H1 (cell line): ENCODE results near the gene HAS3. TPM values are rescaled to one million over a fixed set of nuclear protein-coding genes. Genes with fewer than 3 reads are reported as not detected.
A peak's percentile ranks its signal among the peaks of the same experiment; 100 is the strongest.

Source experiments
- CTCF ChIA-PET: fragments of 300-600 bp; sonication (Branson Sonifier 250); formaldehyde crosslinking; loops from one replicate; lab custom pipeline; 2021; ENCODE audit not compliant: partially characterized antibody; lab: Charles Lee
- POLR2A ChIA-PET: fragments of 300-600 bp; sonication (Branson Sonifier 250); formaldehyde crosslinking; loops from one replicate; lab custom pipeline; 2021; ENCODE audit warnings: inconsistent platforms; ENCODE audit not compliant: partially characterized antibody; lab: Charles Lee
- DNase-seq, 2 experiments: peaks; one replicate each; pipeline versions ENCODE4 v3.0.0 to v3.0.0-alpha.2; 2010 to 2022; ENCODE audit warnings: low spot score in 2 of 2, low read depth in 1 of 2, mixed read lengths in 1 of 2
- FAIRE-seq: peaks from 2 replicates; lab custom pipeline; 2011; peaks lifted over from hg19 to GRCh38; lab: Jason Lieb, UNC
- H2AFZ ChIP-seq: 2 replicates; pipeline ENCODE4 v1.8.1; 2012; ENCODE audit warnings: low read length, inconsistent platforms
- H2AK5ac ChIP-seq: 2 replicates; pipeline ENCODE4 v1.6.1; 2013; ENCODE audit warnings: low read depth, low read length
- H2BK120ac ChIP-seq: replicated peaks from 2 replicates; pipeline ENCODE3; 2013; ENCODE audit warnings: low read depth, low read length, inconsistent platforms
- H2BK12ac ChIP-seq: 2 replicates; pipeline ENCODE4 v1.6.1; 2013; ENCODE audit warnings: low read depth, low read length
- H2BK15ac ChIP-seq: 2 replicates; pipeline ENCODE4 v1.6.1; 2013; ENCODE audit warnings: low read length
- H2BK20ac ChIP-seq: 2 replicates; pipeline ENCODE4 v1.6.1; 2013; ENCODE audit warnings: low read length
- H2BK5ac ChIP-seq: 2 replicates; pipeline ENCODE4 v1.6.1; 2013; ENCODE audit warnings: low read depth, low read length
- H3K14ac ChIP-seq: 2 replicates; pipeline ENCODE4 v1.6.1; 2013; ENCODE audit warnings: inconsistent platforms; ENCODE audit not compliant: insufficient read length
- H3K18ac ChIP-seq: 2 replicates; pipeline ENCODE4 v1.6.1; 2013; ENCODE audit warnings: low read length; ENCODE audit errors: extremely low read depth
- H3K23ac ChIP-seq: 2 replicates; pipeline ENCODE4 v1.6.1; 2013; ENCODE audit warnings: inconsistent platforms; ENCODE audit not compliant: insufficient read length
- H3K23me2 ChIP-seq: 2 replicates; pipeline ENCODE4 v1.6.1; 2013; ENCODE audit warnings: low read depth, low read length
- H3K27ac ChIP-seq: 2 replicates; pipeline ENCODE4 v1.6.1; 2011; ENCODE audit warnings: low read depth, low read length, inconsistent platforms
- H3K27me3 ChIP-seq, 4 experiments: replicated peaks in 1 of 4; 1 replicate in 1 of 4; 2 replicates in 3 of 4; pipeline versions ENCODE4 v1.6.1 to v1.8.1; 2011 to 2013; ENCODE audit warnings: low read length in 3 of 4, mild to moderate bottlenecking in 3 of 4, inconsistent platforms in 2 of 4, mixed read lengths in 2 of 4, moderate library complexity in 1 of 4; ENCODE audit not compliant: control insufficient read depth in 3 of 4, insufficient read depth in 3 of 4; ENCODE audit errors: extremely low read depth in 1 of 4
- H3K36me3 ChIP-seq, 4 experiments: 2 replicates each; pipeline versions ENCODE4 v1.6.1 to v1.8.1; 2011 to 2013; ENCODE audit warnings: mild to moderate bottlenecking in 4 of 4, low read length in 3 of 4, moderate library complexity in 2 of 4, control low read depth in 1 of 4, inconsistent platforms in 1 of 4; ENCODE audit not compliant: insufficient read depth in 4 of 4, control insufficient read depth in 2 of 4
- H3K4ac ChIP-seq: replicated peaks from 2 replicates; pipeline ENCODE3; 2013; ENCODE audit warnings: low read length, low read depth, mixed read lengths, inconsistent platforms; ENCODE audit not compliant: insufficient read length
- H3K4me1 ChIP-seq, 4 experiments: replicated peaks in 1 of 4; 1 replicate in 1 of 4; 2 replicates in 3 of 4; pipeline versions ENCODE4 v1.6.1 to v1.8.1; 2011 to 2013; ENCODE audit warnings: low read length in 3 of 4, inconsistent platforms in 2 of 4, mixed read lengths in 1 of 4; ENCODE audit not compliant: insufficient read depth in 4 of 4, control insufficient read depth in 3 of 4
- H3K4me2 ChIP-seq, 2 experiments: 2 replicates each; pipeline versions ENCODE4 v1.6.1 to v1.8.1; 2011 to 2013; ENCODE audit warnings: low read depth in 2 of 2, low read length in 2 of 2, control low read depth in 1 of 2, inconsistent platforms in 1 of 2, mild to moderate bottlenecking in 1 of 2; ENCODE audit not compliant: insufficient read depth in 1 of 2
- H3K4me3 ChIP-seq, 4 experiments: fragments of 200-600, 300-600 bp in 1 of 4; sonication (generic), shearing (Covaris generic), sonication (Bioruptor Twin) in 1 of 4; 2 replicates each; pipeline versions ENCODE4 v1.5.1 to v1.8.1; 2011 to 2016; ENCODE audit warnings: low read length in 4 of 4, low read depth in 3 of 4, control low read depth in 2 of 4, inconsistent platforms in 2 of 4, mild to moderate bottlenecking in 2 of 4, mixed read lengths in 1 of 4, moderate library complexity in 1 of 4; ENCODE audit not compliant: insufficient read depth in 2 of 4; ENCODE audit errors: extremely low read depth in 1 of 4
- H3K56ac ChIP-seq: replicated peaks from 2 replicates; pipeline ENCODE3; 2013; ENCODE audit warnings: low read depth, mild to moderate bottlenecking, mixed read lengths, low read length, inconsistent platforms; ENCODE audit not compliant: insufficient read length
- H3K79me1 ChIP-seq: 2 replicates; pipeline ENCODE4 v1.6.1; 2013; ENCODE audit warnings: low read depth, low read length, control low read depth
- H3K79me2 ChIP-seq, 2 experiments: 2 replicates each; pipeline versions ENCODE4 v1.6.1 to v1.8.1; 2012 to 2013; ENCODE audit warnings: low read length in 2 of 2, mild to moderate bottlenecking in 2 of 2, inconsistent platforms in 1 of 2; ENCODE audit not compliant: insufficient read depth in 2 of 2, control insufficient read depth in 1 of 2
- H3K9ac ChIP-seq, 4 experiments: replicated peaks in 1 of 4; 1 replicate in 1 of 4; 2 replicates in 3 of 4; pipeline versions ENCODE4 v1.6.1 to v1.8.1; 2011 to 2013; ENCODE audit warnings: low read depth in 3 of 4, low read length in 3 of 4, control low read depth in 2 of 4, mild to moderate bottlenecking in 2 of 4, moderate library complexity in 2 of 4, inconsistent platforms in 1 of 4; ENCODE audit errors: extremely low read depth in 1 of 4
- H3K9me3 ChIP-seq, 2 experiments: 2 replicates each; pipeline versions ENCODE4 v1.6.1 to v1.8.1; 2012 to 2013; ENCODE audit warnings: mild to moderate bottlenecking in 2 of 2, moderate library complexity in 2 of 2, control low read depth in 1 of 2, inconsistent platforms in 1 of 2, low read depth in 1 of 2, low read length in 1 of 2, mixed read lengths in 1 of 2; ENCODE audit not compliant: insufficient read depth in 2 of 2
- H4K20me1 ChIP-seq, 2 experiments: replicated peaks in 1 of 2; 2 replicates each; pipeline versions ENCODE3 to v1.8.1; 2011 to 2013; ENCODE audit warnings: inconsistent platforms in 2 of 2, low read length in 2 of 2, mild to moderate bottlenecking in 1 of 2; ENCODE audit not compliant: insufficient read depth in 2 of 2, control insufficient read depth in 1 of 2
- H4K5ac ChIP-seq: 2 replicates; pipeline ENCODE4 v1.6.1; 2013; ENCODE audit warnings: low read length, low read depth, mixed read lengths, inconsistent platforms; ENCODE audit not compliant: insufficient read length
- H4K8ac ChIP-seq: 2 replicates; pipeline ENCODE4 v1.8.0; 2013; ENCODE audit warnings: mild to moderate bottlenecking, moderate library complexity, low read length, inconsistent platforms; ENCODE audit not compliant: insufficient read depth; ENCODE audit errors: extremely low read depth
- H4K91ac ChIP-seq: replicated peaks from 2 replicates; pipeline ENCODE3; 2013; ENCODE audit warnings: low read length, mixed read lengths, inconsistent platforms; ENCODE audit not compliant: insufficient read length
- BRCA1 ChIP-seq: IDR thresholded peaks from 2 replicates; pipeline ENCODE4 v1.6.1; 2012; ENCODE audit warnings: low read depth, low read length, improper control_type of control experiment
- CHD1 ChIP-seq: IDR thresholded peaks from 2 replicates; pipeline ENCODE4 v1.6.1; 2012; ENCODE audit warnings: low read depth, low read length, improper control_type of control experiment
- CTBP2 ChIP-seq: IDR thresholded peaks from 2 replicates; pipeline ENCODE4 v1.7.0; 2011; ENCODE audit warnings: borderline replicate concordance, mild to moderate bottlenecking, moderate library complexity, mixed read lengths, low read length; ENCODE audit not compliant: insufficient read depth, insufficient read length
- EGR1 ChIP-seq: IDR thresholded peaks from 2 replicates; pipeline ENCODE4 v1.6.1; 2011; ENCODE audit warnings: low read depth, low read length, borderline replicate concordance
- HDAC2 ChIP-seq, 2 experiments: fragments of 300-600 bp in 1 of 2; sonication (generic) in 1 of 2; IDR thresholded peaks; 2 replicates each; pipeline ENCODE4 v1.6.1; 2011 to 2012; ENCODE audit warnings: low read depth in 2 of 2, low read length in 2 of 2, mild to moderate bottlenecking in 2 of 2, moderate library complexity in 2 of 2, borderline replicate concordance in 1 of 2, inconsistent platforms in 1 of 2
- KDM1A ChIP-seq: fragments of 200-600, 300-600 bp; sonication (generic); IDR thresholded peaks from 2 replicates; pipeline ENCODE4 v1.7.1; 2016; ENCODE audit warnings: mild to moderate bottlenecking, low read length, borderline replicate concordance
- KDM4A ChIP-seq: IDR thresholded peaks from one replicate; pipeline ENCODE4 v1.7.1; 2012; ENCODE audit warnings: low read depth, mild to moderate bottlenecking, moderate library complexity, low read length, inconsistent platforms; ENCODE audit not compliant: severe bottlenecking
- MAX ChIP-seq: IDR thresholded peaks from 2 replicates; pipeline ENCODE4 v1.6.1; 2012; ENCODE audit warnings: inconsistent platforms
- RXRA ChIP-seq: IDR thresholded peaks from 2 replicates; pipeline ENCODE4 v1.6.1; 2011; ENCODE audit warnings: low read depth, mild to moderate bottlenecking, low read length, moderate library complexity; ENCODE audit not compliant: insufficient read depth
- TAF7 ChIP-seq: optimal IDR thresholded peaks from 2 replicates; pipeline ENCODE3; 2011; ENCODE audit warnings: low read depth, mild to moderate bottlenecking, inconsistent platforms, low read length, moderate library complexity, borderline replicate concordance
- WGBS, 2 experiments: shearing (Covaris generic) in 1 of 2; methylation state at CpG; one replicate each; pipeline versions ENCODE4 v1.1.6 to v1.1.7; 2013 to 2015; ENCODE audit warnings: low lambda C conversion rate in 2 of 2, mixed read lengths in 2 of 2, inconsistent platforms in 1 of 2, low coverage in 1 of 2, missing lambda C conversion rate in 1 of 2; ENCODE audit not compliant: insufficient replicate concordance in 2 of 2, insufficient coverage in 1 of 2, insufficient read length in 1 of 2; ENCODE audit errors: extremely low coverage in 1 of 2, missing lambda C conversion rate in 1 of 2; 5-methylcytosine and 5-hydroxymethylcytosine counted together
- polyA plus RNA-seq, 7 experiments: library from polyadenylated mRNA; depleted of rRNA in 3 of 7; stranded (reverse) in 5 of 7; unstranded in 2 of 7; fragments of >200 nt in 5 of 7; fragments of 200-250 nt in 2 of 7; gene quantifications; 1 replicate in 5 of 7; 2 replicates in 1 of 7; 4 replicates in 1 of 7; pipeline versions ENCODE4 v1.2.1 to v1.2.3, GENCODE V29; 2011 to 2013; ENCODE audit warnings: missing spikeins in 2 of 7, mixed read lengths in 2 of 7
- total RNA-seq: library from RNA; stranded (reverse); fragmentation: NEBNext Ultra II Directional; extraction: Animal tissue kit (Norgen Biotek cat#: 25700); gene quantifications from 2 replicates; pipeline ENCODE4 v1.2.1, GENCODE V29; 2021

Gene HAS3
- total and polyA plus RNA-seq, 2 of the 8 experiments (the other 6 are each of a cell fraction or from before 2014, with no cell fraction given) = 32.1 to 69.6 TPM

- H3K18ac ChIP-seq = 0 out of 2 replicates have a peak overlapping the region, but pooled peaks have one; percentile 16
- no peaks in the 10 kb centered on the region for H3K9me3 ChIP-seq
- H3K36me3 ChIP-seq = no peaks in the 10 kb centered on the region
- no peak overlapping the region for H2BK12ac ChIP-seq
- H3K27me3 ChIP-seq = no peaks in the 10 kb centered on the region
- DNase-seq (no peak), FAIRE-seq (no peak)
- peaks cover 3% of the 10 kb centered on the region; the same call in 1 of the 2 replicates for H3K23me2 ChIP-seq
- no peak overlapping the region for H3K27ac ChIP-seq
- no peak overlapping the region for H2BK15ac ChIP-seq
- ChIA-PET POLR2A (interaction anchor here (0.6 to 2.3 kb wide), 18 partner anchors 11 to 250 kb away, joined by 3 to 25 read pairs (median 4); partner anchors contain the start of gene HAS3), CTCF (interaction anchor here (0.6 to 3.5 kb wide), 16 partner anchors 12 to 239 kb away, joined by 3 to 9 read pairs (median 4); no protein-coding TSS in a partner anchor)
- H4K5ac ChIP-seq = no peak overlapping the region
- H2BK20ac ChIP-seq = no peak overlapping the region
- peak overlapping the region; percentile 53 for H4K91ac ChIP-seq
- WGBS, 2 experiments = 30% methylated on average over 2 of the region's 2 CpGs; no CpG with 5 or more reads in 1 of the 2 experiments
- peak overlapping the region; percentile 48 for H2BK120ac ChIP-seq
- no peak overlapping the region for H3K14ac ChIP-seq
- H3K56ac ChIP-seq = peak overlapping the region; percentile 13
- no peak overlapping the region for H3K4ac ChIP-seq
- peaks cover 6 to 27% (median 25%) of the 10 kb centered on the region in 4 experiments for H3K4me1 ChIP-seq
- no peak overlapping the region for H4K8ac ChIP-seq
- no peak overlapping the region for H2AFZ ChIP-seq
- H3K23ac ChIP-seq = no peak overlapping the region
- no peak overlapping the region for H3K9ac ChIP-seq
- no peaks in the 10 kb centered on the region for H4K20me1 ChIP-seq
- peak overlapping the region; percentile 54 to 72 for H3K4me2 ChIP-seq
- H3K79me1 ChIP-seq = no peaks in the 10 kb centered on the region
- peak overlapping the region in 1 of 4 experiments; percentile 23; a peak in 1 of 8 replicates for H3K4me3 ChIP-seq
- peak overlapping the region; percentile 79; the same call in 1 of the 2 replicates for H2BK5ac ChIP-seq
- no peak for TF ChIP-seq CTBP2
- TF ChIP-seq CHD1 = no peak
- no peak for TF ChIP-seq BRCA1
- TF ChIP-seq KDM1A = no peak
- no peak for TF ChIP-seq HDAC2 (IDR thresholded peaks at IDR 0.05; ENCODE audit: borderline replicate concordance in 1 of 2, low read depth in 2 of 2, low read length in 2 of 2)
- no peak for TF ChIP-seq RXRA
- TF ChIP-seq KDM4A = no peak
- TF ChIP-seq MAX = no peak
- TF ChIP-seq TAF7 = no peak
- TF ChIP-seq EGR1 = no peak
- H3K79me2 ChIP-seq = no peaks in the 10 kb centered on the region
- no peak overlapping the region for H2AK5ac ChIP-seq
Observed at GRCh38 chr16:69072640-69072974, 32.8 kb upstream of the HAS3 start.
